ENCODE measurements around the gene ALPL.

ALPL gene

DNA sequence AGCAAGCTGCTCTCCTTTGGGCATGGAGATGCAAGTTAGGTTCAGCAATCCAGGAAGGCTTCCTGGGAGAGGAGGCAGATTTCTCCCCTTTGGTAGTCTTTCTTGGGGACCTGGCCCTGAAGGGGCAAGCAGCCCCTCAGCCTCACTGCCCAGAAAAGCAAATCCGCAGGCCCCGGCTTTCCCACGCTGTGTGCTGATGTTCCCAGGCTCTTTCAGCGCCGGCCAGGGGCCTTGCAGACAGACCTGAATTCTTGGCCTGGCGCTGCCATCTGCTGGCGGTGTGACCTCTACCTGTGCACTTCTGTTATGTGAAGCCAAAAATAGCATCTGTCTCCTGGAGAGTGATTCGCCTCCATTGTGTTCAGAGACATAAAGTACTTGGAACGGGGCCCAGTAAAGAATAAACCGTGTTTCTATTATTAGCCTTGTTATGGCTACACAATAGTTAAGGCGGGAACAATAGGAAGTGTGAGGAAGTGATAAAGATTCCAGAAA is 64.8 kb downstream of the ALPL start:
- TF ChIP-seq CTCF (IDR thresholded peaks at IDR 0.05; ENCODE audit: borderline replicate concordance, insufficient read depth, low read depth, low read length): peak; percentile 34; the same call in 1 of the 2 replicates
- H3K4me3 ChIP-seq (ENCODE audit: low read depth, low read length): no peak overlapping the region

DNA sequence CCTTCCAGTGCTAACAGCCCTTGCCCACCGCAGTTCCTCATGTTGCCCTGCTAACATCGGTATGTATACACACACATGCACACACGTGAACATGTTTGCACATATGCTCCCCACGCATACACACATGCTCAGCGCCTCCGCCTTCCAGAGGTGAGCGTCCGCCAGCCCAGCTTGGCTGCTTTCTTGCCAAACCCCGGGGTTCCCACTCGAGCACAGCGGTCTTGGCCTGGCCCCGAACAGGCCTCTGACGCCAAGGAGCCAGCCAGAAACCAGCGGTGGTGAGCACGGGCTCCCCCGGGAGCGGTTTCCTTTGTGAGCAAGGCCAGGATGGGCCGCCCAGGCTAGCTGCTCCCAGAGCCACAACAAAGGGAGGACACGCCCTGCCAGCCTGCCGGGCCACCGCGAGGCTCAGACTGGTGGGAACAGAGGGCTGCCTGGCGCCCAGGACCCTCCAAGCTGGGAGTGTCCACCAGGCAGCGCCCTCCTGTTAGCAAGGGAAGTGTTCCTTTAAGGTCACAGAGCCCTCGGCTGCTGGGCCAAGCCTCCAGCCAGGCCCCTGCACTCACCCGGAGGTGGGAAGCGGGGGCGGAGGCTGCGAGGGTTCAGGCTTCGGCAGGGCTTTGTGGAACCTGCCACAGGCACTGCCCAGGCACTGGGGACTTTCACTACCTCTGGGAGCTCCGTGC is 65.4 kb downstream of the ALPL start:
- no peak overlapping the region for H3K4me3 ChIP-seq (ENCODE audit: low read depth, low read length)
- no peak for TF ChIP-seq CTCF (IDR thresholded peaks at IDR 0.05; ENCODE audit: borderline replicate concordance, insufficient read depth, low read depth, low read length)

DNA sequence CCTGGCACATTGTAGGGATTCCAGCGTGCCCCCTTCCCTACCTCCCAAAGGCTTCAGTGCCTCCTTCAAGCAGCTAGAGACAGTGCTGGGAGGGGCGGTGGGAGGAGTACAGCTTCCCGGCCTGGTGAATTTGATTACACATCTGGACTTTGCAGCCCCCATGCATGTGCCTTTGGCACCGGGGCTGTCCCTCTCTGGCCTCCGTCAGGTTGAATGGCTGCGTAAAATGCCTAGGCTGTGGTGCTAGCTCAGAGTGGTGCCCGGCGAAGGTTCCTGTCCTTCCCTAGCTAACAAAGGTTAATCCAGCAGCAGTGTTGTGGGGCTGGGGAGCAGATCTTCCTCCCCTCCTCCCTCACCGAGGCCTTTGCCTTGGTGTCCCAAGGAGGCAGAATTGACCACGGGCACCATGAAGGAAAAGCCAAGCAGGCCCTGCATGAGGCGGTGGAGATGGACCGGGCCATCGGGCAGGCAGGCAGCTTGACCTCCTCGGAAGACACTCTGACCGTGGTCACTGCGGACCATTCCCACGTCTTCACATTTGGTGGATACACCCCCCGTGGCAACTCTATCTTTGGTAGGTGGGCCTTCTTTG is 66.2 kb downstream of the ALPL start:
- H3K4me3 ChIP-seq (ENCODE audit: low read depth, low read length): no peak overlapping the region
- no peak for TF ChIP-seq CTCF (IDR thresholded peaks at IDR 0.05; ENCODE audit: borderline replicate concordance, insufficient read depth, low read depth, low read length)

DNA sequence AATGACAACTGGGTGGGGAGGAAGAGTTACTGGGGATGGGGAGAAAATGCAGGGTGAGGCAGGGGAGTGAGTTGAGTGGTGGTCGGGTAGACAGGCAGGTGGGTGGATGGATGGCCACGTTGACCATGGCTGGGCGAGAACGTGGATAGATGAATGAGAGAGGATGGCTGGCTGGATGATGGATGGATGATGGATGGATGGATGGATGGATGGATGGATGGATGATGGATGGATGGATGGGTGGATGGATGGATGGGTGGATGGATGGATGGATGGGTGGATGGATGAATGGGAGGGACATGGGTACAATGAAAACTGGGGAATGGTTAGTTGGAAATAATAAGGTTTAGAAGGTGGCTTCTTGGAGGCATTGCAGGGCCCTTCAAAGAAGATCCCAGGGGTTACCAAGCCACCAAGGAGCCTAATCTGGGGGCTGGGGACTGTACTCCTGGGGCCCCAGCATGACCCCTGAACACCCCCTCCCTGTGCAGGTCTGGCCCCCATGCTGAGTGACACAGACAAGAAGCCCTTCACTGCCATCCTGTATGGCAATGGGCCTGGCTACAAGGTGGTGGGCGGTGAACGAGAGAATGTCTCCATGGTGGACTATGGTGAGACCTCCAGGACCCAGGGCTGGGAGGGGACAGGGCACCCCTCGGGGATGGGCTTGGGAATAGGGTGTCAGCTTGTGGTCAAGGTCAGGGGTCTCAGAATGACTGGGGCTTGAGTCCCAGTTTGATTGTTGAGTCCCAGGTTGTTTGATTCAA is 67.0 kb downstream of the ALPL start:
- no peak for TF ChIP-seq CTCF (IDR thresholded peaks at IDR 0.05; ENCODE audit: borderline replicate concordance, insufficient read depth, low read depth, low read length)

GRCh38 chr1:21576798-21577187 is 67.6 kb downstream of the ALPL start:
- no peak for TF ChIP-seq CTCF (IDR thresholded peaks at IDR 0.05; ENCODE audit: borderline replicate concordance, insufficient read depth, low read depth, low read length)
- H3K4me3 ChIP-seq (ENCODE audit: low read depth, low read length): no peak overlapping the region

More for the DNA sequence above, 67.0 kb downstream of the ALPL start:
- no peak overlapping the region for H3K4me3 ChIP-seq (ENCODE audit: low read depth, low read length)

- no peak for TF ChIP-seq CTCF (IDR thresholded peaks at IDR 0.05; ENCODE audit: borderline replicate concordance, insufficient read depth, low read depth, low read length)
- no peak overlapping the region for H3K4me3 ChIP-seq (ENCODE audit: low read depth, low read length)
Observed at GRCh38 chr1:21577324-21577723, 68.1 kb downstream of the ALPL start.
